Activated CD4-positive, alpha-beta T cell treated with anti-CD3 and anti-CD28 coated beads for 24 hours (primary cell): ENCODE results near the gene ZNF555.
"Not testable (repeated sequence)": the region's sequence is repeated elsewhere in the genome, so short reads cannot be mapped to it uniquely, and the experiment has no call there.

Source experiments
- DNase-seq, 2 donors: peaks; one replicate each; pipeline ENCODE4 v3.0.0-alpha.2; 2020; ENCODE audit warnings: low read depth in 2 of 2

The ZNF555 gene

GRCh38 chr19:2867025-2867991 lies 26.0 kb downstream of the ZNF555 start, which contains the start of gene ZNF556:
Gene ZNF556, plus strand, starts transcription at chr19:2867335. Its CDS starts 87 bp downstream, at chr19:2867422.
- DNase-seq = no peak

GRCh38 chr19:2869618-2870017 lies 28.3 kb downstream of the ZNF555 start:
- no peak for DNase-seq

DNA sequence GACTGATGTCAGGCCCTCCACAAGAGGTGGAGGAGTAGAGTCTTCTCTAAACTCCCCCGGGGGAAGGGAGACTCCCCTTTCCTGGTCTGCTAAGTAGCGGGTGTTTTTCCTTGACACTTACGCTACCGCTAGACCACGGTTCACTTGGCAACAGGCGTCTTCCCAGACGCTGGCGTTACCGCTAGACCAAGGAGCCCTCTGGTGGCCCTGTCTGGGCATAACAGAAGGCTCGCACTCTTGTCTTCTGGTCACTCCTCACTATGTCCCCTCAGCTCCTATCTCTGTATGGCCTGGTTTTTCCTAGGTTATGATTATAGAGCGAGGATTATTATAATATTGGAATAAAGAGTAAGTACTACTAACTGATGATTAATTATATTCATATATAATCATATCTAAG lies 30.9 kb downstream of the ZNF555 start:
- DNase-seq = not testable (repeated sequence)

- DNase-seq = no peak
Measured at GRCh38 chr19:2877398-2878331, 36.4 kb downstream of the ZNF555 start.

GRCh38 chr19:2883686-2884439 lies 42.6 kb downstream of the ZNF555 start:
- no peak for DNase-seq

- no peak for DNase-seq
Measured at GRCh38 chr19:2885736-2886135, 44.5 kb downstream of the ZNF555 start.

- no peak for DNase-seq
Measured at GRCh38 chr19:2887391-2887914, 46.2 kb downstream of the ZNF555 start.

DNA sequence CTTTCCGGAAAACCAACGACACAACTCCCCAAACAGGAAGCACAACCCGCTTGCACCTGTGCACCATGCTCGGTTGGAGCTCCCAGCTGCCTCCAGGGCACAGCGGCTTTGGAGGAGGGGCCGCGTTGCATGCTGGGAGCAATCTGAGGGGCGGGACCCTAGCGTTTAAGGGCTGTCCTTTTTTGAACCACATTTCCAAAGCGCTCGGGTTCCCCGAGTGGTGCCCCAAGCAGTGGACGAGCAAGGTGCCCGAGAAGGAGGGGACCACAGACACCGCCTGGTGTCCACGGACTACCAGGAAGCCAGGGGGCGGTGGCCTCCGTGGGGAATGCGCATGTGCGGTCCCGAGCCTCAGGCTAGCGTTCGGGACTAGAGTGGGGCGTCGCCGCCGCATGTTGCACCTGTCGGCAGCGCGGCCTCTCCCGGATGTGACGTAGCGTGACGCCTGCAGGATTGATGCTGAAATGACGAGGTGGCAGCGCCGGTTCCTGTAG lies 47.5 kb downstream of the ZNF555 start:
- peak in 1 of 2 donors; percentile 58 for DNase-seq

DNA sequence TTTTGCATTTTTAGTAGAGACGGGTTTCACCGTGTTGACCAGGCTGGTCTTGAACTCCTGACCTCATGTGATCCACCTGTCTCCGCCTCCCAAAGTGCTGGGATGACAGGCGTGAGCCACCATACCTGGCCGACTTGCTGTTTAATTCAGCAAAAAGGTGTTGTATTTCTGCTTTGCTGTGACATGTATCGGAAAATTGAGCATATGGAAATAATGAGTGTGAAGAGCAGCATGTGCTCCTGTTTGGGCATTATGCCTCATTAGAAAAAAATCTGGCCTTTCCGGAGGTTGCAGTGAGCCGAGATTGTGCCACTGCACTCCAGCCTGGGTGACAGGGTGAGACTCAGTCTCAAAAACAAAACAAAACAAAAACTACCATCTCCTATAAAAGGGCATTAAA lies 49.3 kb downstream of the ZNF555 start:
- not testable (repeated sequence) for DNase-seq

- DNase-seq = no peak
Measured at GRCh38 chr19:2896694-2897093, 55.4 kb downstream of the ZNF555 start.

- peak; percentile 99 for DNase-seq
Measured at GRCh38 chr19:2900296-2901252, 59.3 kb downstream of the ZNF555 start, which contains the start of gene ZNF57. Gene ZNF57, plus strand, starts transcription at chr19:2900928. Its CDS starts 118 bp downstream, at chr19:2901046.

- no peak for DNase-seq
Measured at GRCh38 chr19:2902590-2903218, 61.4 kb downstream of the ZNF555 start.

DNA sequence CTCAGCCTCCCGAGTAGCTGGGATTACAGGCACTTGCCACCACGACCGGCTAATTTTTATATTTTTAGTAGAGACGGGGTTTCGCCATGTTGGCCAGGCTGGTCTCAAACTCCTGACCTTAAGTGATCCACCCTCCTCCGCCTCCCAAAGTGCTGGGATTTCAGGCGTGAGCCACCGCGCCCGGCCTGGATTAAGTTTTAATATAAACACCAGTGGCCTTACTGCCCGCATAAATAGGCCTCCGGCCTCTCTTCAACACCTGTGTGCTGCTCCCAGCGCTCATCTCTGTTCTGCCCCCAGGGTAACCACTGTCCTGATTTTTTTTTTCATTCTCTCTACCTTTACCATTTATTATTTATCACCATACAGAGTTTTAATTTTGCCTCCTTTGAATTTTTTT lies 62.1 kb downstream of the ZNF555 start:
- DNase-seq = not testable (repeated sequence)

DNA sequence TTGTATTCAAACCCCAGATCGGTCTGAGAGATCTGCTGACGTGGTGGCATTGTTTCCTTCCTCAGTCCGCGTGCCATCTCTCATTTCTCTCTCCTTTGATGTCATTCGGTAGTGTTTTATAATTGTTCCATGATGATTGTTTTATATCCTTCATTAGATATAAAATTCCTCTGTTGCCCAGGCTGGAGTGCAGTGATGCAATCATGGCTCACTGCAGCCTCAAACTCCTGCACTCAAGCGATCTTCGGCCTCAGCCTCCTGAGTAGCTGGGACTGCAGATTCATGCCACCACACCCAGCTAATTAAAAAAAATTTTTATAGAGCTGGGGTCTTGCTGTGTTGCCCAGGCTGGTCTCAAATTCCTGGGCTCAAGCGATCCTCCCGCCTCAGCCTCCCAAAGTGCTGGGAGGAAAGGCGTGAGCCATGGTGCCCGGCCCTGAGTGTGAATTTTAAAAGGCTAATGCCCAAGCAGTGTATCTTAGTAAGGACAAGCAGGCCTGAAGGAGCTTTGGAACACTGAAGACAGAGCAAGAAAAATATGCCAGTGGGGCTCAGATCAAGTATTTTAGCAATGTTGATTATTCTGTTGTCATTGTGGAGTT lies 64.7 kb downstream of the ZNF555 start:
- no peak for DNase-seq

GRCh38 chr19:2906631-2907195 lies 65.4 kb downstream of the ZNF555 start:
- no peak for DNase-seq
